Right lobe of liver (tissue), 4 donors: ENCODE results near the gene LAIR2.

Experiments used
- POLR2A ChIP-seq: fragments of 450-650 bp; IDR thresholded peaks from one replicate; pipeline ENCODE4 v1.6.1; 2017; ENCODE audit warnings: antibody characterized with exemption, mild to moderate bottlenecking
- TF ChIP-seq, protein P1 (sequence below), 4 donors: fragments of 200-600 bp in 3 of 4; fragments of 450-650 bp in 1 of 4; IDR thresholded peaks; one replicate each; pipeline versions ENCODE4 v1.5.1 to v1.8.0; 2016 to 2022; ENCODE audit warnings: antibody characterized with exemption in 4 of 4, mild to moderate bottlenecking in 2 of 4
- donor health status: DM: no; HTN: no; CAD: no.
- donor health status: DM: no; HTN: no; CAD: no.
- donor health status: DM: no; HTN: yes; CAD: no.

DNA sequence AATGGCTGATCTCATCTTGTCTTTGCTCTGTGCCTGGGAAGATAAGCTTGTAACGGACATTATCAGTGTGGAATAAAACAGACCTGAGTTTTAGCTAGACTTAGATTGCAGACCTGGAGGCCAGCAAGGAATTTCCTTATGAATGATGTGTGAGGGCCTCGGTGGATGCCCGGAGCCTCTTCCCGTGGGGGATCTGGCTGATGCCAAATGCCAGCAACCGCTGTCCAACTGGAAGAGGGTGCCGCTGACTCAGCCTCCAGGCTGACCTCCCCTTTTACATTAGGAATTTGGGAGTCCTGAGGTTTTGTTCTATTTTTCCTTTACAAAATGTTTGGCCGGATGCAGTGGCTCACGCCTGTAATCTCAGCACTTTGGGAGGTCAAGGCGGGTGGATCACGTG is 51.4 kb downstream of the LAIR2 start:
- no peak for TF ChIP-seq POLR2A
- TF ChIP-seq, protein P1, sequence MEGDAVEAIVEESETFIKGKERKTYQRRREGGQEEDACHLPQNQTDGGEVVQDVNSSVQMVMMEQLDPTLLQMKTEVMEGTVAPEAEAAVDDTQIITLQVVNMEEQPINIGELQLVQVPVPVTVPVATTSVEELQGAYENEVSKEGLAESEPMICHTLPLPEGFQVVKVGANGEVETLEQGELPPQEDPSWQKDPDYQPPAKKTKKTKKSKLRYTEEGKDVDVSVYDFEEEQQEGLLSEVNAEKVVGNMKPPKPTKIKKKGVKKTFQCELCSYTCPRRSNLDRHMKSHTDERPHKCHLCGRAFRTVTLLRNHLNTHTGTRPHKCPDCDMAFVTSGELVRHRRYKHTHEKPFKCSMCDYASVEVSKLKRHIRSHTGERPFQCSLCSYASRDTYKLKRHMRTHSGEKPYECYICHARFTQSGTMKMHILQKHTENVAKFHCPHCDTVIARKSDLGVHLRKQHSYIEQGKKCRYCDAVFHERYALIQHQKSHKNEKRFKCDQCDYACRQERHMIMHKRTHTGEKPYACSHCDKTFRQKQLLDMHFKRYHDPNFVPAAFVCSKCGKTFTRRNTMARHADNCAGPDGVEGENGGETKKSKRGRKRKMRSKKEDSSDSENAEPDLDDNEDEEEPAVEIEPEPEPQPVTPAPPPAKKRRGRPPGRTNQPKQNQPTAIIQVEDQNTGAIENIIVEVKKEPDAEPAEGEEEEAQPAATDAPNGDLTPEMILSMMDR (IDR thresholded peaks at IDR 0.05): no peak
